Upper lobe of left lung (tissue), 4 donors: ENCODE results near the gene SEC14L6.

Experiments
- EP300 ChIP-seq, 4 donors: sonication (generic); formaldehyde crosslinking; IDR thresholded peaks; one replicate each; pipeline ENCODE4 v1.5.1; 2017; ENCODE audit warnings: antibody characterized with exemption in 4 of 4, control low read depth in 2 of 4
- POLR2A ChIP-seq, 4 donors: fragments of 450-650 bp; IDR thresholded peaks; one replicate each; pipeline ENCODE4 v1.5.1; 2016 to 2017; ENCODE audit warnings: antibody characterized with exemption in 4 of 4, mild to moderate bottlenecking in 2 of 4
- POLR2AphosphoS5 ChIP-seq, 2 donors: sonication (generic); formaldehyde crosslinking; IDR thresholded peaks; one replicate each; pipeline ENCODE4 v1.5.1; 2017; ENCODE audit warnings: antibody characterized with exemption in 2 of 2
- TF ChIP-seq, protein P1 (sequence below), 6 experiments: fragments of 450-650 bp in 4 of 6; fragments of 200-600 bp in 2 of 6; sonication (generic) in 2 of 6; IDR thresholded peaks; one replicate each; pipeline ENCODE4 v1.5.1; 2016 to 2019; ENCODE audit warnings: antibody characterized with exemption in 6 of 6

DNA sequence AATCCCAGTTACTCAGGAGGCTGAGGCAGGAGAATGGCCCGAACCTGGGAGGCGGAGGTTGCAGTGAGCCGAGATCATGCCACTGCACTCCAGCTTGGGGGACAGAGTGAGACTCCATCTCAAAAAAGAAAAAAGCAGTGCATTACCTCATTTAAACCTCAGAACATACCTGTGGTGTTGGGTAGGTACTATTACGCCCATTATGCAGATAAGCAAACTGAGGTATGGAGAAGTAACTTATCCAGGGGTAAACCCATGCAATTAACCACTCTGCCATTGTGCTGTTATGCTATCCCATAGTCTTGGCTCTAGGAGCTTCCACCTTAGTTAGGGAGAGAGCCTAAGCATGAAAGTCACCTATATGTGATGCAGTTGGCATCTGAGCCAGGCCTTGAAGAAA, 72.4 kb downstream of the SEC14L6 start:
- TF ChIP-seq, protein P1, sequence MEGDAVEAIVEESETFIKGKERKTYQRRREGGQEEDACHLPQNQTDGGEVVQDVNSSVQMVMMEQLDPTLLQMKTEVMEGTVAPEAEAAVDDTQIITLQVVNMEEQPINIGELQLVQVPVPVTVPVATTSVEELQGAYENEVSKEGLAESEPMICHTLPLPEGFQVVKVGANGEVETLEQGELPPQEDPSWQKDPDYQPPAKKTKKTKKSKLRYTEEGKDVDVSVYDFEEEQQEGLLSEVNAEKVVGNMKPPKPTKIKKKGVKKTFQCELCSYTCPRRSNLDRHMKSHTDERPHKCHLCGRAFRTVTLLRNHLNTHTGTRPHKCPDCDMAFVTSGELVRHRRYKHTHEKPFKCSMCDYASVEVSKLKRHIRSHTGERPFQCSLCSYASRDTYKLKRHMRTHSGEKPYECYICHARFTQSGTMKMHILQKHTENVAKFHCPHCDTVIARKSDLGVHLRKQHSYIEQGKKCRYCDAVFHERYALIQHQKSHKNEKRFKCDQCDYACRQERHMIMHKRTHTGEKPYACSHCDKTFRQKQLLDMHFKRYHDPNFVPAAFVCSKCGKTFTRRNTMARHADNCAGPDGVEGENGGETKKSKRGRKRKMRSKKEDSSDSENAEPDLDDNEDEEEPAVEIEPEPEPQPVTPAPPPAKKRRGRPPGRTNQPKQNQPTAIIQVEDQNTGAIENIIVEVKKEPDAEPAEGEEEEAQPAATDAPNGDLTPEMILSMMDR (IDR thresholded peaks at IDR 0.05) = no peak
- no peak for TF ChIP-seq EP300 (IDR thresholded peaks at IDR 0.05)
- no peak for TF ChIP-seq POLR2A (IDR thresholded peaks at IDR 0.05)
- no peak for TF ChIP-seq POLR2AphosphoS5 (IDR thresholded peaks at IDR 0.05)
